A673 (cell line): ENCODE data around the gene KRT71. TPM values are rescaled to one million over a fixed set of nuclear protein-coding genes. Genes with fewer than 3 reads are reported as not detected.

Experiments used
- Bru-seq: library from RNA; stranded (reverse); fragments of 400-500 nt; gene quantifications from one replicate; lab custom pipeline; 2021; lab: Mats Ljungman, UMichigan
- BruChase-seq, 2 experiments: library from RNA; stranded (reverse); fragments of 400-500 nt; gene quantifications; one replicate each; lab custom pipeline; 2021; lab: Mats Ljungman, UMichigan
- BruUV-seq: library from RNA; stranded (reverse); fragments of 400-500 nt; replicated peaks from 2 replicates; lab custom pipeline; 2021; lab: Mats Ljungman, UMichigan
- CTCF ChIA-PET: fragments of 300-600 bp; sonication (Branson Sonifier 250); formaldehyde crosslinking; loops from one replicate; lab custom pipeline; 2022; ENCODE audit warnings: antibody characterized with exemption; lab: Charles Lee
- POLR2A ChIA-PET: fragments of 300-600 bp; sonication (Branson Sonifier 250); formaldehyde crosslinking; loops from one replicate; lab custom pipeline; 2022; ENCODE audit warnings: antibody characterized with exemption; ENCODE audit not compliant: low non-redundant PET; lab: Charles Lee
- DNase-seq: peaks from one replicate; pipeline ENCODE4 v3.0.0-alpha.2; 2015; ENCODE audit warnings: low spot score
- H3K27ac ChIP-seq: fragments of 200-600 bp; sonication (generic); 2 replicates; pipeline ENCODE4 v1.5.1; 2016; ENCODE audit warnings: mixed run types, low read depth, mild to moderate bottlenecking, mixed read lengths, antibody characterized with exemption, low read length; ENCODE audit not compliant: poor library complexity, severe bottlenecking
- H3K27me3 ChIP-seq: fragments of 200-600 bp; sonication (generic); replicated peaks from 2 replicates; pipeline ENCODE4 v1.6.1; 2017; ENCODE audit warnings: mixed run types, low read depth, mild to moderate bottlenecking, mixed read lengths, antibody characterized with exemption, low read length; ENCODE audit not compliant: insufficient read depth, poor library complexity
- H3K36me3 ChIP-seq: fragments of 200-600 bp; sonication (generic); 2 replicates; pipeline ENCODE4 v1.6.1; 2016; ENCODE audit warnings: mixed run types, mild to moderate bottlenecking, mixed read lengths, antibody characterized with exemption, low read length; ENCODE audit not compliant: insufficient read depth, poor library complexity, severe bottlenecking
- H3K4me1 ChIP-seq: fragments of 200-600 bp; sonication (generic); 2 replicates; pipeline ENCODE4 v1.6.1; 2017; ENCODE audit warnings: mixed run types, mild to moderate bottlenecking, mixed read lengths, antibody characterized with exemption, low read length; ENCODE audit not compliant: insufficient read depth, poor library complexity, severe bottlenecking
- H3K4me3 ChIP-seq: fragments of 200-600 bp; sonication (generic); 2 replicates; pipeline ENCODE4 v1.5.1; 2016; ENCODE audit warnings: low read depth, mixed run types, mild to moderate bottlenecking, mixed read lengths, low read length; ENCODE audit not compliant: poor library complexity, severe bottlenecking
- H3K9me3 ChIP-seq: fragments of 200-600 bp; sonication (generic); 2 replicates; pipeline ENCODE4 v1.6.1; 2016; ENCODE audit warnings: mixed run types, low read depth, mild to moderate bottlenecking, mixed read lengths, antibody characterized with exemption, low read length; ENCODE audit not compliant: poor library complexity, severe bottlenecking
- CTCF ChIP-seq: fragments of 300-800, 200-600 bp; sonication (generic); conservative IDR thresholded peaks from 2 replicates; pipeline ENCODE4 v1.5.1; 2017; ENCODE audit warnings: low read depth, mild to moderate bottlenecking, antibody characterized with exemption, low read length, moderate library complexity, mixed read lengths
- EZH2 ChIP-seq: fragments of 200-600 bp; sonication (generic); IDR thresholded peaks from 2 replicates; pipeline ENCODE4 v1.6.1; 2017; ENCODE audit warnings: borderline replicate concordance, low read depth, mild to moderate bottlenecking, mixed read lengths, antibody characterized with exemption, low read length; ENCODE audit not compliant: poor library complexity, severe bottlenecking
- intact Hi-C: fragments of 100-400 bp; cut with micrococcal nuclease; formaldehyde crosslinking; loops from one replicate; pipeline ENCODE4 v1.10.0; 2022; ENCODE audit not compliant: unreplicated experiment
- long read RNA-seq: library from polyadenylated mRNA; stranded (forward); transcript quantifications from one replicate; pipeline ENCODE4 v2.0.0, GENCODE V29; 2022
- total RNA-seq: library from RNA; stranded (reverse); gene quantifications from 2 replicates; pipeline ENCODE4 v1.2.3, GENCODE V29; 2021

The KRT71 gene
- not detected in 2 replicates for total RNA-seq
- Bru-seq, nascent RNA: not detected
- percentile 8 among the genes with signal in this experiment for BruChase-seq, experiment 1, labeled RNA remaining after a 2-hour chase
- BruChase-seq, experiment 2, labeled RNA remaining after a 6-hour chase: not detected
- long read RNA-seq: 0 reads

- Histone ChIP-seq H3K27me3 (peaks cover 13% of the 10 kb centered on the region), H3K27ac (no peak within 1 kb of the TSS), H3K9me3 (no peaks in the 10 kb centered on the region), H3K4me1 (no peaks in the 10 kb centered on the region), H3K36me3 (no peaks in the 10 kb centered on the region), H3K4me3 (no peak within 1 kb of the TSS)
- intact Hi-C loops: no loop called here
- TF ChIP-seq CTCF (no peak), EZH2 (no peak)
- BruUV-seq: no TSS peak
- POLR2A ChIA-PET: no interaction called here
- CTCF ChIA-PET: no interaction called here
- no peak for DNase-seq
Measured at GRCh38 chr12:52552681-52553195, at the start of gene KRT71. TSS of gene KRT71 (minus strand) at chr12:52553145. CDS start at chr12:52553077, 68 bp downstream.

- ChIA-PET CTCF (no interaction called here), POLR2A (interaction anchor here (0.6 kb wide), 1 partner anchor 338 kb away, joined by 3 read pairs; no protein-coding TSS in a partner anchor)
- peaks cover 36% of the 10 kb centered on the region for H3K27me3 ChIP-seq
- H3K36me3 ChIP-seq: no peaks in the 10 kb centered on the region
- intact Hi-C loops: no loop called here
- no peak overlapping the region for H3K4me3 ChIP-seq
- no peak for TF ChIP-seq CTCF
- TF ChIP-seq EZH2: no peak
- H3K4me1 ChIP-seq: peaks cover 6% of the 10 kb centered on the region
- H3K27ac ChIP-seq: no peak overlapping the region
- DNase-seq: no peak
- no TSS peak for BruUV-seq
- H3K9me3 ChIP-seq: no peaks in the 10 kb centered on the region
Measured at GRCh38 chr12:52602552-52602951, 49.6 kb upstream of the KRT71 start.

- DNase-seq: no peak
- intact Hi-C loops: no loop called here
Measured at GRCh38 chr12:52601671-52602070, 48.7 kb upstream of the KRT71 start.

More at GRCh38 chr12:52601671-52602070, 48.7 kb upstream of the KRT71 start:
- ChIA-PET POLR2A (no interaction called here), CTCF (no interaction called here)
- Histone ChIP-seq H3K27ac (no peak overlapping the region), H3K4me1 (peaks cover 6% of the 10 kb centered on the region), H3K9me3 (no peaks in the 10 kb centered on the region), H3K27me3 (peaks cover 36% of the 10 kb centered on the region), H3K4me3 (no peak overlapping the region), H3K36me3 (no peaks in the 10 kb centered on the region)
- no TSS peak for BruUV-seq
- TF ChIP-seq CTCF: no peak
- no peak for TF ChIP-seq EZH2
